ENCODE data around the gene RAX.

- TF ChIP-seq CTCF (IDR thresholded peaks at IDR 0.05) (no peak), POLR2AphosphoS5 (IDR thresholded peaks at IDR 0.05; ENCODE audit: low read depth, low read length) (no peak), TCF7L2 (IDR thresholded peaks at IDR 0.05; ENCODE audit: low read depth, low read length) (no peak), REST (IDR thresholded peaks at IDR 0.05; ENCODE audit: insufficient read depth in 1 of 2, low read depth in 2 of 2, low read length in 1 of 2) (no peak), SIN3A (IDR thresholded peaks at IDR 0.05; ENCODE audit: borderline replicate concordance, insufficient read depth, low read depth, low read length) (no peak)
Measured at GRCh38 chr18:59220164-59220783, 53.0 kb downstream of the RAX start.
